Gastroesophageal sphincter (tissue), 4 donors: Measurements from ENCODE around the gene DGKG. TPM values are rescaled to one million over a fixed set of nuclear protein-coding genes. Genes with fewer than 3 reads are reported as not detected.

Source experiments
- ATAC-seq: fragments of 150-250 bp; one replicate; pipeline ENCODE4 v1.9.1; 2016; ENCODE audit warnings: mild to moderate bottlenecking, moderate library complexity
- H3K27ac ChIP-seq, 4 donors: fragments of 200-600 bp; sonication (generic) in 3 of 4; 1 replicate in 3 of 4; 2 replicates in 1 of 4; pipeline ENCODE4 v1.5.1; 2016 to 2019
- H3K27me3 ChIP-seq: fragments of 200-600 bp; sonication (generic); one replicate; pipeline ENCODE4 v1.5.1; 2019
- H3K36me3 ChIP-seq, 2 donors: fragments of 200-600 bp; sonication (generic); one replicate each; pipeline ENCODE4 v1.5.1; 2019; ENCODE audit warnings: control low read depth in 1 of 2
- H3K4me1 ChIP-seq, 3 donors: fragments of 200-600 bp; sonication (generic); 1 replicate in 2 of 3; 2 replicates in 1 of 3; pipeline ENCODE4 v1.5.1; 2016 to 2019; ENCODE audit warnings: control low read depth in 2 of 3
- H3K4me3 ChIP-seq, 2 donors: fragments of 200-600 bp; sonication (generic); one replicate each; pipeline ENCODE4 v1.5.1; 2019; ENCODE audit warnings: mild to moderate bottlenecking in 1 of 2, moderate library complexity in 1 of 2
- H3K9me3 ChIP-seq, 3 donors: fragments of 200-600 bp; sonication (generic); one replicate each; pipeline ENCODE4 v1.5.1; 2017 to 2019; ENCODE audit warnings: control low read depth in 2 of 3
- EP300 ChIP-seq: sonication (generic); formaldehyde crosslinking; IDR thresholded peaks from one replicate; pipeline ENCODE4 v1.6.1; 2017; ENCODE audit warnings: antibody characterized with exemption, mild to moderate bottlenecking
- POLR2A ChIP-seq, 2 donors: fragments of 450-650 bp; IDR thresholded peaks; one replicate each; pipeline ENCODE4 v1.6.1; 2017; ENCODE audit warnings: antibody characterized with exemption in 2 of 2, mild to moderate bottlenecking in 2 of 2, moderate library complexity in 1 of 2
- POLR2AphosphoS5 ChIP-seq: sonication (generic); formaldehyde crosslinking; IDR thresholded peaks from one replicate; pipeline ENCODE4 v1.6.1; 2017; ENCODE audit warnings: antibody characterized with exemption
- WGBS, 2 donors: methylation state at CpG; one replicate each; pipeline ENCODE4 v1.1.5; 2018; ENCODE audit warnings: low coverage in 1 of 2; 5-methylcytosine and 5-hydroxymethylcytosine counted together
- total RNA-seq, 4 donors: library from RNA; depleted of rRNA; stranded (reverse); fragments of >200 nt; gene quantifications; one replicate each; pipeline ENCODE4 v1.1.0, GENCODE V29; 2016
- TF ChIP-seq, protein P1 (sequence below), 4 experiments: fragments of 200-600 bp in 2 of 4; fragments of 450-650 bp in 2 of 4; sonication (generic) in 1 of 4; IDR thresholded peaks; one replicate each; pipeline ENCODE4 v1.5.1; 2017 to 2019; ENCODE audit warnings: antibody characterized with exemption in 4 of 4, mild to moderate bottlenecking in 2 of 4, moderate library complexity in 2 of 4

DGKG gene
- total RNA-seq, 4 donors from 2014 or later = 46.3 to 134 (median 90.4) TPM

DNA sequence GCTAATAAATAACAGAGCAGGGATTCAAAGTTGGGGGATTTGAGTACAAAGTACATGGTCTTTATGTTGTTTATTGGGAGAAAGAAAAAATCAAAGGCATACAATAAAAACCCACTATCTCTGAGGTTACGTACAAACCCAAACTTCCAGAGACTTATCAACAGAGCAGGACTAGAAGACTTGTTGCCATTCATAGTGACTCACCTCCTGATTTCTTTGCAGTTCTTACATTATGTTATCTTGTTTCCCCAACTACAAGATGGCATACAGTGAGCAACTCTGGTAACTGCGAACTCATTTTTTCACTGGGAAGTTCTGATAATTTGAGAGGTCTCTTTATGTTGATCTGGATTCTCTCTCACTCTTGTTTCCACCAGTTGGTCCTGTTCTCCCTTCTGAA is 172.5 kb downstream of the DGKG start:
- Histone ChIP-seq H3K27ac (no peak overlapping the region), H3K4me1 (peaks cover 0 to 13% (median 0%) of the 10 kb centered on the region in 3 donors), H3K27me3 (peaks cover 8% of the 10 kb centered on the region), H3K9me3 (no peaks in the 10 kb centered on the region), H3K36me3 (peaks cover 0 to 96% of the 10 kb centered on the region in 2 donors), H3K4me3 (no peak overlapping the region)
- ATAC-seq = no peak
- WGBS, 2 donors = 90 to 100% methylated on average over 2 of the region's 2 CpGs
- TF ChIP-seq, protein P1, sequence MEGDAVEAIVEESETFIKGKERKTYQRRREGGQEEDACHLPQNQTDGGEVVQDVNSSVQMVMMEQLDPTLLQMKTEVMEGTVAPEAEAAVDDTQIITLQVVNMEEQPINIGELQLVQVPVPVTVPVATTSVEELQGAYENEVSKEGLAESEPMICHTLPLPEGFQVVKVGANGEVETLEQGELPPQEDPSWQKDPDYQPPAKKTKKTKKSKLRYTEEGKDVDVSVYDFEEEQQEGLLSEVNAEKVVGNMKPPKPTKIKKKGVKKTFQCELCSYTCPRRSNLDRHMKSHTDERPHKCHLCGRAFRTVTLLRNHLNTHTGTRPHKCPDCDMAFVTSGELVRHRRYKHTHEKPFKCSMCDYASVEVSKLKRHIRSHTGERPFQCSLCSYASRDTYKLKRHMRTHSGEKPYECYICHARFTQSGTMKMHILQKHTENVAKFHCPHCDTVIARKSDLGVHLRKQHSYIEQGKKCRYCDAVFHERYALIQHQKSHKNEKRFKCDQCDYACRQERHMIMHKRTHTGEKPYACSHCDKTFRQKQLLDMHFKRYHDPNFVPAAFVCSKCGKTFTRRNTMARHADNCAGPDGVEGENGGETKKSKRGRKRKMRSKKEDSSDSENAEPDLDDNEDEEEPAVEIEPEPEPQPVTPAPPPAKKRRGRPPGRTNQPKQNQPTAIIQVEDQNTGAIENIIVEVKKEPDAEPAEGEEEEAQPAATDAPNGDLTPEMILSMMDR (IDR thresholded peaks at IDR 0.05) = no peak
- no peak for TF ChIP-seq EP300
- TF ChIP-seq POLR2AphosphoS5 = no peak
- no peak for TF ChIP-seq POLR2A (IDR thresholded peaks at IDR 0.05)

DNA sequence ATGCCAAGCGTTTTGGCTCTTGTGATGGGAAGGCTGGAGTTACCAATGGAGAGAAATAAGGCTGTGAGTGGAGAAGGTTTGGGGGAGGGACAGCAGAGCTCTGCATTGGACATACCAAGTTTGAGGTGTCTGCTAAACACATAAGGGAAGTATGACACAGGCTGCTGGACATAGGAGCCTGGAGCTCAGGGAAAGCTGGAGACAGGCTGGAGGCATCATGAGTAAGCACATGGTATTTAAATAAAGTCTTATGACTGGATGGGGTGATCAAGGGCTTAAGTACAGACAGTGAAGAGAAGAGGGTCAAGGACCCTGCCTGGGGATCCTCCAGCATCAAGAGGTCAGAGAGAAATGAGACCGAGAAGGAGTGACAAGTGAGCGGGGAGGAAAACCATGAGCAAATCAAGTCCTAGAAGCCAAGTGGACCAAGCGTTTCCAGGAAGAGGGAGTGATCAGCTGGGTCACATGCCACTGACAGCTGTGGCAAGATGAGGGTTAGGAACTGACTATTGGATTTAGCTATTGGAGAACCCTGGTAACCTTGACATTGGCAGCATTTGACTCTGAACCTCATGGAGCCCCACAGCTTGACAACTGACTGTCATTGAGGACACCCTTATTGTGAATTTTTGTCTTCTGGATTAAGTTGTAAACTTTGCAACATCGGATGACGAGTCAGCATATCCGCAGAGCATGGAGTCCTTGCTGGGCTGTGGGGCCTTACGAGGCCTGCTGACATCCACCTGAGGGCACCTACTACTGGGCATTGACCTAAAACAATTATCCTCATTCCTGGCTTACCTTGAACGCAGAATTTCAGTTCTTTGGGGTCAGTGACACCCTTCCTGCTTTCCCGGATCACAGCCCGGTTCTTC is 174.4 kb downstream of the DGKG start:
- H3K9me3 ChIP-seq = no peaks in the 10 kb centered on the region
- H3K4me3 ChIP-seq = no peak overlapping the region
- peaks cover 0 to 91% of the 10 kb centered on the region in 2 donors for H3K36me3 ChIP-seq
- no peaks in the 10 kb centered on the region for H3K4me1 ChIP-seq
- no peak for TF ChIP-seq POLR2AphosphoS5
- TF ChIP-seq POLR2A (IDR thresholded peaks at IDR 0.05) = no peak
- WGBS, 2 donors = 68 to 88% methylated on average over 5 to 9 of the region's 11 CpGs
- ATAC-seq = no peak
- H3K27ac ChIP-seq = no peak overlapping the region
- H3K27me3 ChIP-seq = no peaks in the 10 kb centered on the region

DNA sequence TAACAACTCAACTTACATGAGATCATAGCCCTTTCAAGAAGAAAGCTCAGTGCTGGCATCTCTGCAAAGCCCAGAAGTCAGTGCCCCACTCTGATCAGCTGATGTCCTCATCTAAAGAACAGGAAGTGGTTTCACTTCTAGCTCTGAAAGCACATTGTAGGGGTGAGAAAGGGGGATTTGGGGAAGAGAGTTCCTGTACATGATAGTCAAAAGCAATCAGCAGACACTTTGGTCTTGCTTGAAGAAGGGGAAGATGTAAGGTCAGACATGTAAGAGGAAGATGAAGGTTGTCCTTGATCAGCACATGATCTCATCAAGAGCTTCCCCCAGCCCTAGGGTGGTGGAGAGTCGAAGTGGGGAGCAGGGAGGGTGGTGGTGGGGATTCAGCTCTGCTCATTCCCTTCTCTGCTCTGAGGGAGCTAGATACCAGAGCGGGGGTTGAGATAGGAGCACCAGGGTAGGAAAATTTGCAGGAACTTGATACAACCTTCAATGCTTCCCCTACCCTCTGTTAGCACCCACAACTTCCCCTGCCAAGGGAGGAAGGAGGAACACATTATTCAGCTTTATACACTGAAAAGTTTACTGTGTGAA is 176.7 kb downstream of the DGKG start:
- TF ChIP-seq POLR2A (IDR thresholded peaks at IDR 0.05) (no peak), EP300 (no peak), POLR2AphosphoS5 (no peak)
- TF ChIP-seq, protein P1 (IDR thresholded peaks at IDR 0.05) = no peak
- Histone ChIP-seq H3K27ac (peak overlapping the region in 3 of 4 donors; percentile 0 to 16 (median 7)), H3K4me1 (no peaks in the 10 kb centered on the region), H3K9me3 (no peaks in the 10 kb centered on the region), H3K4me3 (no peak overlapping the region), H3K27me3 (no peaks in the 10 kb centered on the region), H3K36me3 (peaks cover 0 to 94% of the 10 kb centered on the region in 2 donors)
- peak; percentile 61 for ATAC-seq
- WGBS, 2 donors = 75% methylated on average over 1 of the region's 2 CpGs; no CpG with 5 or more reads in 1 of the 2 donors

DNA sequence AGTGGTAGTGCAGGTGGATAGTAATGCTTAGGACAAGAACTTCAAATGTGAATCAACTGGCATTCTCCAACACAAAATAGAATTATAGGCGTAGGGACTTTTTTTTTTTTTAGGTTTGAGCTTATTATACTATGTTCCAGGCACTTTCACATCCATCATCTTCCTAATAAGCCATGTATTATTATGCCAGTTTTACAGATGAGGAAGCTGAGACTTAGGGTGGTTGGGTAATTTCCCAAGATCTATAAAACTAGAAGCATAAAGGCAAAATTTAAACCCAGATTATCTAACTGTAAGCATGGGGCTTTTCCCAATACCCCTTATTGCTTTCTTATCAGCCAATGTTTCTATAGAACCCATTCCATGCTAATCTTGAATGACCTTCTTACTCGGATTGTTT is 178.0 kb downstream of the DGKG start:
- 69% methylated on average over 2 of the region's 2 CpGs; no CpG with 5 or more reads in 1 of the 2 donors for WGBS, 2 donors
- no peak for ATAC-seq
- peak overlapping the region in 1 of 4 donors; percentile 26 for H3K27ac ChIP-seq

DNA sequence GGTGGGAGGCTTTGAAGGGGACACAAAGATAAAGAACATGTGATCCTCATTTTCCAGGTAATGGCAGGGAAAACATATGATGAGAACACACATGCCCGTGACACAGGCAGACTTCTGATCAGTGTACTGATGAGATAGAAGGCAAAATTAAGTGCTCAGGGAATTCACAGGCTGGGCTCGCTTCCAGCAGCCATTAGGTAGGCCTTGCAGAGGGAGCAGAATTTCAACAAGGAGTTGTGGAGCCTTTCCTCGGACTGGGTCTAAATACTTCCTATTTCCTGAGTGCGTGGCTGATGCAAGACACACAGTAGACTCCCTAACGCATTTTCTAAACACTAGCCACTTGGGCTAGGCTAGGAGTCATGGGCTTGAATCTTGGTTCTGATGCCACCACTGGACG is 179.2 kb downstream of the DGKG start:
- Histone ChIP-seq H3K36me3 (peaks cover 0 to 95% of the 10 kb centered on the region in 2 donors), H3K27ac (no peak overlapping the region), H3K27me3 (no peaks in the 10 kb centered on the region), H3K9me3 (no peaks in the 10 kb centered on the region), H3K4me3 (no peak overlapping the region), H3K4me1 (no peaks in the 10 kb centered on the region)
- ATAC-seq = no peak
- WGBS, 2 donors = 52 to 76% methylated on average over 3 to 5 of the region's 6 CpGs
- no peak for TF ChIP-seq POLR2A (IDR thresholded peaks at IDR 0.05)
- TF ChIP-seq EP300 = no peak
- TF ChIP-seq POLR2AphosphoS5 = no peak
- TF ChIP-seq, protein P1 (IDR thresholded peaks at IDR 0.05) = no peak

More for the DNA sequence above, 178.0 kb downstream of the DGKG start:
- TF ChIP-seq, protein P1 (IDR thresholded peaks at IDR 0.05) = no peak
- TF ChIP-seq POLR2AphosphoS5 (no peak), EP300 (no peak), POLR2A (IDR thresholded peaks at IDR 0.05) (no peak)
- H3K36me3 ChIP-seq = peaks cover 0 to 94% of the 10 kb centered on the region in 2 donors
- no peaks in the 10 kb centered on the region for H3K9me3 ChIP-seq
- H3K4me1 ChIP-seq = no peaks in the 10 kb centered on the region
- no peaks in the 10 kb centered on the region for H3K27me3 ChIP-seq
- no peak overlapping the region for H3K4me3 ChIP-seq
